ENCODE measurements around the gene ZNF385B. TPM values are rescaled to one million over a fixed set of nuclear protein-coding genes. Genes with fewer than 3 reads are reported as not detected.

Gene ZNF385B
- total RNA-seq, 1 experiment from 2014 or later, result 0.28 TPM

DNA sequence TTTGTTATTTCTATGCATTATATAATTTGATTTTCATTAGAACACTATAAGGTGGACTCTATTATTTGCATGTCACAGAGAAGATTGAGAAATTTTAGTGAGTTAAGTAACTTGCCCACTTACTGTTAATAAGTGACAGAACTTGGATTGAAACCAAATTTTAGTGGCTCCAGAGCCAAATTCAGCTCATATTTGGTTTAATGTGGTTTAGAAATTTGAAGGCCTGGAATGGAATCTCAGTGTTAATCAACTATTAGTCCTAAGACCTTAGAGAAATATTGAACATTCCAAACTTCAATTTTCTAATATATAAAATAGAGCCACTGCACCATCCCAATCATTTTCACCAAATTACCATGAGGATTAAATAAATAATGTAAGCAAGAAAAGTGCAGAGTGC is 281.6 kb downstream of the ZNF385B start:
- no peak for TF ChIP-seq TCF7L2 (IDR thresholded peaks at IDR 0.05; ENCODE audit: low read depth, low read length)
- no peak for TF ChIP-seq REST (IDR thresholded peaks at IDR 0.05; ENCODE audit: insufficient read depth in 1 of 2, low read depth in 2 of 2, low read length in 1 of 2)
- TF ChIP-seq, protein P1, sequence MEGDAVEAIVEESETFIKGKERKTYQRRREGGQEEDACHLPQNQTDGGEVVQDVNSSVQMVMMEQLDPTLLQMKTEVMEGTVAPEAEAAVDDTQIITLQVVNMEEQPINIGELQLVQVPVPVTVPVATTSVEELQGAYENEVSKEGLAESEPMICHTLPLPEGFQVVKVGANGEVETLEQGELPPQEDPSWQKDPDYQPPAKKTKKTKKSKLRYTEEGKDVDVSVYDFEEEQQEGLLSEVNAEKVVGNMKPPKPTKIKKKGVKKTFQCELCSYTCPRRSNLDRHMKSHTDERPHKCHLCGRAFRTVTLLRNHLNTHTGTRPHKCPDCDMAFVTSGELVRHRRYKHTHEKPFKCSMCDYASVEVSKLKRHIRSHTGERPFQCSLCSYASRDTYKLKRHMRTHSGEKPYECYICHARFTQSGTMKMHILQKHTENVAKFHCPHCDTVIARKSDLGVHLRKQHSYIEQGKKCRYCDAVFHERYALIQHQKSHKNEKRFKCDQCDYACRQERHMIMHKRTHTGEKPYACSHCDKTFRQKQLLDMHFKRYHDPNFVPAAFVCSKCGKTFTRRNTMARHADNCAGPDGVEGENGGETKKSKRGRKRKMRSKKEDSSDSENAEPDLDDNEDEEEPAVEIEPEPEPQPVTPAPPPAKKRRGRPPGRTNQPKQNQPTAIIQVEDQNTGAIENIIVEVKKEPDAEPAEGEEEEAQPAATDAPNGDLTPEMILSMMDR (IDR thresholded peaks at IDR 0.05), result no peak
- no peak for TF ChIP-seq SIN3A (IDR thresholded peaks at IDR 0.05; ENCODE audit: borderline replicate concordance, insufficient read depth, low read depth, low read length)
- no peak for TF ChIP-seq POLR2AphosphoS5 (IDR thresholded peaks at IDR 0.05; ENCODE audit: low read depth, low read length)
- ChIA-PET CTCF (no interaction called here), POLR2A (no interaction called here)
- no peaks in the 10 kb centered on the region; the same call in 1 of the 2 replicates for H3K36me3 ChIP-seq (ENCODE audit: control insufficient read depth, insufficient read depth, low read length)
- no peak overlapping the region for H3K4me3 ChIP-seq (ENCODE audit: low read depth in 2 of 2, low read length in 2 of 2)
- DNase-seq (ENCODE audit: low read depth, low spot score), result no peak
- no peaks in the 10 kb centered on the region for H3K4me1 ChIP-seq (ENCODE audit: control insufficient read depth, insufficient read depth, low read length)
- in situ Hi-C loops (cut with HindIII; ENCODE audit: low pct_unique_long_range_greater_than_20kb, low sequenced_read_pairs) (no loop called here), intact Hi-C loops (cut with micrococcal nuclease; ENCODE audit: unreplicated experiment) (no loop called here)
- no peak for ATAC-seq
- H3K27ac ChIP-seq (ENCODE audit: low read length), result no peak overlapping the region
- no peaks in the 10 kb centered on the region for H3K27me3 ChIP-seq (ENCODE audit: control insufficient read depth, insufficient read depth, low read length)
- no TSS peak for BruUV-seq (replicated peaks)
- no peaks in the 10 kb centered on the region for H3K9me3 ChIP-seq (ENCODE audit: control insufficient read depth, insufficient read depth, low read depth, low read length)

- no TSS peak for BruUV-seq (replicated peaks)
- DNase-seq (ENCODE audit: low read depth, low spot score) (no peak), ATAC-seq (no peak)
- H3K4me3 ChIP-seq (ENCODE audit: low read depth in 2 of 2, low read length in 2 of 2), result no peak overlapping the region
- intact Hi-C loops (cut with micrococcal nuclease; ENCODE audit: unreplicated experiment), result no loop called here
- H3K4me1 ChIP-seq (ENCODE audit: control insufficient read depth, insufficient read depth, low read length), result no peaks in the 10 kb centered on the region
- H3K27me3 ChIP-seq (ENCODE audit: control insufficient read depth, insufficient read depth, low read length), result no peaks in the 10 kb centered on the region
- POLR2A ChIA-PET, result no interaction called here
- no peaks in the 10 kb centered on the region for H3K9me3 ChIP-seq (ENCODE audit: control insufficient read depth, insufficient read depth, low read depth, low read length)
- H3K36me3 ChIP-seq (ENCODE audit: control insufficient read depth, insufficient read depth, low read length), result no peaks in the 10 kb centered on the region; the same call in 1 of the 2 replicates
- H3K27ac ChIP-seq (ENCODE audit: low read length), result no peak overlapping the region
- CTCF ChIA-PET, result interaction anchor here (0.5 kb wide), 1 partner anchor 66 kb away, joined by 3 read pairs; no protein-coding TSS in a partner anchor
- TF ChIP-seq TCF7L2 (IDR thresholded peaks at IDR 0.05; ENCODE audit: low read depth, low read length), result no peak
- TF ChIP-seq, protein P1 (IDR thresholded peaks at IDR 0.05), result no peak
- in situ Hi-C loops (cut with HindIII; ENCODE audit: low pct_unique_long_range_greater_than_20kb, low sequenced_read_pairs), result no loop called here
Observed at GRCh38 chr2:179578171-179578916, 283.1 kb downstream of the ZNF385B start.

Measured in Panc1 (cell line).